Fibroblast of pulmonary artery (primary cell): ENCODE results near the gene OSBPL9.

Experiments
- DNase-seq: peaks from one replicate; pipeline ENCODE4 v3.0.0-alpha.2; 2010; ENCODE audit warnings: low read depth
- H3K4me3 ChIP-seq: replicated peaks from 2 replicates; pipeline ENCODE4 v1.5.1; 2011; ENCODE audit warnings: low read depth, mild to moderate bottlenecking, control low read depth, low read length, moderate library complexity
- TF ChIP-seq, protein P1 (sequence below): IDR thresholded peaks from 2 replicates; pipeline ENCODE4 v1.5.1; 2011; ENCODE audit warnings: mild to moderate bottlenecking, control low read depth, low read length, inconsistent platforms; ENCODE audit errors: missing control alignments

OSBPL9 gene, protein sequence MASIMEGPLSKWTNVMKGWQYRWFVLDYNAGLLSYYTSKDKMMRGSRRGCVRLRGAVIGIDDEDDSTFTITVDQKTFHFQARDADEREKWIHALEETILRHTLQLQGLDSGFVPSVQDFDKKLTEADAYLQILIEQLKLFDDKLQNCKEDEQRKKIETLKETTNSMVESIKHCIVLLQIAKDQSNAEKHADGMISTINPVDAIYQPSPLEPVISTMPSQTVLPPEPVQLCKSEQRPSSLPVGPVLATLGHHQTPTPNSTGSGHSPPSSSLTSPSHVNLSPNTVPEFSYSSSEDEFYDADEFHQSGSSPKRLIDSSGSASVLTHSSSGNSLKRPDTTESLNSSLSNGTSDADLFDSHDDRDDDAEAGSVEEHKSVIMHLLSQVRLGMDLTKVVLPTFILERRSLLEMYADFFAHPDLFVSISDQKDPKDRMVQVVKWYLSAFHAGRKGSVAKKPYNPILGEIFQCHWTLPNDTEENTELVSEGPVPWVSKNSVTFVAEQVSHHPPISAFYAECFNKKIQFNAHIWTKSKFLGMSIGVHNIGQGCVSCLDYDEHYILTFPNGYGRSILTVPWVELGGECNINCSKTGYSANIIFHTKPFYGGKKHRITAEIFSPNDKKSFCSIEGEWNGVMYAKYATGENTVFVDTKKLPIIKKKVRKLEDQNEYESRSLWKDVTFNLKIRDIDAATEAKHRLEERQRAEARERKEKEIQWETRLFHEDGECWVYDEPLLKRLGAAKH

DNA sequence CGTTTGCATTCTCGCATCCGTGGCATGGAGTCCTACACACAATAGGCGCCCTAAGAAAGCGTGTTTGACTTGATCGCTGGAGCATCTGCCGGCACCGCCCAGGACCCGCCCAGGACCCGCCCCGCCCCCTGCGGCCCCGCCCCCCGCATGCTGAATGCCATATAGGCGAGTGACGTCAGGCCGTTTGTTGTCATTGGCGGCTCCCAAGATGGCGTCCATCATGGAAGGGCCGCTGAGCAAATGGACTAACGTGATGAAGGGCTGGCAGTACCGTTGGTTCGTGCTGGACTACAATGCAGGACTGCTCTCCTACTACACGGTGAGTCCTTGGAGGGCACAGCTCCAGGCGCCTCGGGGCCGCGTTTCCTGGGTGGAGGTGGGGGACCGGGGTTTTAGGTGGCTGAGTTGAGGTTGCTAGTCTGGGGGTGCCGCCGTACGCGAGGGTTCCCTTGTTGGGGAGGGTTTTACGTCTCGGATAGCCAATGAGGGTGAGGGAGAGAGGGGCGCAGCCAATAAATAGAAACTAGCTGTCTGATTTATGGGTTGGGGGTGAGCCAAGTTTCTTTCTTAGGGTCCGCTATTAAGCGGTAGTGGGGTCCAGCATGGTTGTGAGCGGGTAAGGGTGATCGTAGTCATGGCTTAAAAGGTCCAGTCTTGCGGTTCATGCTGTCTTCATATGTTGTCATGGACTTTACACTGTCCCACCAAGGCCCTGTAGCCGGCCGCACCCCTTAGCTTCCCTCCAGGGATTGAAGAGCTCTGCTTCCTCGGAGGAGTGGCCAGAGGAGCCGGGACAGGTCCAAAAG, at the start of gene OSBPL9:
Gene OSBPL9, plus strand, starts transcription at position 190 of the 806 bp plus-strand sequence. Its CDS starts 19 bp downstream, at position 209.
- peak; percentile 92 for DNase-seq
- TF ChIP-seq, protein P1, sequence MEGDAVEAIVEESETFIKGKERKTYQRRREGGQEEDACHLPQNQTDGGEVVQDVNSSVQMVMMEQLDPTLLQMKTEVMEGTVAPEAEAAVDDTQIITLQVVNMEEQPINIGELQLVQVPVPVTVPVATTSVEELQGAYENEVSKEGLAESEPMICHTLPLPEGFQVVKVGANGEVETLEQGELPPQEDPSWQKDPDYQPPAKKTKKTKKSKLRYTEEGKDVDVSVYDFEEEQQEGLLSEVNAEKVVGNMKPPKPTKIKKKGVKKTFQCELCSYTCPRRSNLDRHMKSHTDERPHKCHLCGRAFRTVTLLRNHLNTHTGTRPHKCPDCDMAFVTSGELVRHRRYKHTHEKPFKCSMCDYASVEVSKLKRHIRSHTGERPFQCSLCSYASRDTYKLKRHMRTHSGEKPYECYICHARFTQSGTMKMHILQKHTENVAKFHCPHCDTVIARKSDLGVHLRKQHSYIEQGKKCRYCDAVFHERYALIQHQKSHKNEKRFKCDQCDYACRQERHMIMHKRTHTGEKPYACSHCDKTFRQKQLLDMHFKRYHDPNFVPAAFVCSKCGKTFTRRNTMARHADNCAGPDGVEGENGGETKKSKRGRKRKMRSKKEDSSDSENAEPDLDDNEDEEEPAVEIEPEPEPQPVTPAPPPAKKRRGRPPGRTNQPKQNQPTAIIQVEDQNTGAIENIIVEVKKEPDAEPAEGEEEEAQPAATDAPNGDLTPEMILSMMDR = no peak
- H3K4me3 ChIP-seq = peak within 1 kb of the TSS; percentile 96

DNA sequence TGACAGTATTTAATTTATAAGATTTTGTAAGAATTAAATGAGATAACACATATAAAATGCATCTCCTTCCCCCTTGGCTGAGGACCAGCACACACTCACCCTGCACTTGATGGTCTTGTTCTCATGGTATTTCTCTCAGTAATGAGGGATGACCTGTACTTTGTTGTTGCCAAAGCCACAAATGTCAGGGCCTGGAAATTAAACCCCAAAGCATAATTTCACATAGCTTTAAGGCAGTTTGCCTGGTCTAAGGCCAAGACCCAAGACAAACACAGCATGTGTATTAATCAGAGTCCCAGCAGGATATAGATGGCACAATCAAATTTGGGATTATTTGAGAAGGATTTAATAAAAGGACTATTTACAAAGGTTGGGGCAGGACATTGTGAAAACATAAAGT, 49.2 kb upstream of the OSBPL9 start:
- TF ChIP-seq, protein P1 = no peak
- H3K4me3 ChIP-seq = no peak overlapping the region
- peak; percentile 79 for DNase-seq

DNA sequence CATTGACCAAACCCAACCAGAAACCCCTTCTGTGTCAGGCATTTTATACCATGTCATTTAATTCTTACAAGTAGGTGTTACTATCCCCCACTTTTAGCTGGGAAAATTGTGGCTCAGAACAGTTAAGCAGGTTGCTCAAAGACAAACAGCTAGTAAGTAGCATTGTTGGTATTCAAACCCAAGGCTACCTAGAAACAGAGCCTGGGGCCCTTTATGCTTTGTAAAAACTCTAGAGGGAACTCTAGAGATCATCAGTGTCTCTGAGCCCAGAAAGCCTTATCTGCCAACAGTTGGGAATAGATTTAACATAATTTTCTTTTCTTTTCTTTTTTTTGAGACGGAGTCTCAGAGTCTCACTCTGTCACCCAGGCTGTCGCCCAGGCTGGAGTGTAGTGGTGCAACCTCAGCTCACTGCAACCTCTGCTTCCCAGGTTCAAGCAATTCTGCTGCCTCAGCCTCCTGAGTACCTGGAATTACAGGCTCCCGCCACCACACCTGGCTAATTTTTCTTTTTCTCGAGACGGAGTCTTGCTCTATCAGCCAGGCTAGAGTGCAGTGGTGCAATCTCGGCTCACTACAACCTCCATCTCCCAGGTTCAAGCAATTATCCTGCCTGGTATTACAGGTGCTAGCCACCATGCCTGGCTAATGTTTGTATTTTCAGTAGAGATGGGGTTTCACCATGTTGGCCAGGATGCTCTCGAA, 48.5 kb upstream of the OSBPL9 start:
- TF ChIP-seq, protein P1 = no peak
- DNase-seq = no peak

DNA sequence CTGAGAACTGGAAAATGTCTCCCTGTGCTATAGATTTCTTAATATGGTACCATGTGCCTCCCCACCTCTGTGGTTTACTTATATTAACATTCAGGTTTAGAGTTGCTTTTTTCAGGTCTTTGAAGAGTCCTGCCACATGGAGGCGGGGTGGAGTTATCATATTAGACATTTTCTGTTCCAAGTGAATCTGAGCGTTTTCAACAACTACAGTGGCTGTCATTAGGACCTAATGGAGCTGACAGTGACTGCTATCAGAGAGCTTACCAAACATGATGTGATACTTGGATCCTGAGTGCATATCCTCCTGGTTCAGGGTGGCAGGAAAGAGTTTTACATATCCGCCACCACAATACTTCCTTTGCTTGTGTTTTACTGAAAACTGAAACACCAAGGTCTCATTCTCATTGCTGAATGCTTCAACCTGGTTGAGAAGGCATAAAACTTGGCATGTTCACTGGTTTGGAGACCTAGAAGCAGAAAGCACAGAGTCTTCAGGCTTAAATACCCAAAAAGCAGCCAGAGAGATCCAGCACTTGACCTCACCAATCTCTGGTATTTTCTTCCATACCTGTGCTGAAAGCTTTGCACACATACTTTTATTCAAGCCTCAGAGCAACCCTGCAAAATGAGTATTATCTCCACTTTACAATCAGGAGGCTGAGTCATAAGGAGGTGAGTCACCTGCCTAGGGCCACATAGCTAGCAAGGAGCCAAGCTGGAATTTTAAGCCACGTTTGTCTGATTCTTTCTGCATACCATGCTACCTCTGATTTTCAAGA, 47.4 kb upstream of the OSBPL9 start:
- peak; percentile 60 for DNase-seq
- no peak overlapping the region for H3K4me3 ChIP-seq
- TF ChIP-seq, protein P1 = peak; percentile 38

More for the DNA sequence above, 48.5 kb upstream of the OSBPL9 start:
- H3K4me3 ChIP-seq = no peak overlapping the region

DNA sequence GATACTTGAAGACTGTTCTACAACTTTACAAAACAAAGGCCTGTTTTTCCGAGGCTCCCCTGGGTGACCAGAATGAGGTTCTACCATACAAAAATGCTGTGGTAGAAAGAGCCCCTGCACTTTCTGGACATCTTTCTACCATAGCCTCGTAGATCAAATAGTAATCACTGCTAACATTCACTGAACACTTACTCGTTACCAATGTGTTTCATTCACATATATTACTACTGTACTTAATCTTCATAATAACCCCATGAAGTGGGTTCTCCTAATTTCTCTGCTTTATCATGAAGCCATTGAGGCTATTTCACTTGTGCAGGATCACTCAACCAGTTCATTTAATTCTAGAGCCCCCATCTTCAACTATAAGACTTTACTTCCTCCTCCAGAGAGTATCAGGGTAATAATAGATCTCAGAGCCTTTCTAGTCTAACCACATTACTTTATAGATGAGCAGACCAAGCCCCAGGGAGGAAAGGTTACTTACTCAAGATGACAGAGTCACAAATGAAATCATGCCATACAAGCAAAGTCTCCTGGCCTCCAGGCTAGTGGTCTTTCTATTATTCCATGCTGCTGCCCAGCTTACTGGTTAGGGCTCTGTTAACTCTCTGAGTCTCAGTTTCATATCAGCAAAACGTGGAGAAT, 46.7 kb upstream of the OSBPL9 start:
- no peak for DNase-seq
- TF ChIP-seq, protein P1 = no peak
- H3K4me3 ChIP-seq = no peak overlapping the region
